CD4-positive, alpha-beta T cell treated with Interleukin-17A for 4 hours (primary cell): ENCODE measurements around the gene KCNJ6.
"Not testable (repeated sequence)": the region's sequence is repeated elsewhere in the genome, so short reads cannot be mapped to it uniquely, and the experiment has no call there.

Source experiments
- DNase-seq: peaks from one replicate; pipeline ENCODE4 v3.0.0-alpha.2; 2020; ENCODE audit warnings: mixed read lengths

Gene KCNJ6

DNA sequence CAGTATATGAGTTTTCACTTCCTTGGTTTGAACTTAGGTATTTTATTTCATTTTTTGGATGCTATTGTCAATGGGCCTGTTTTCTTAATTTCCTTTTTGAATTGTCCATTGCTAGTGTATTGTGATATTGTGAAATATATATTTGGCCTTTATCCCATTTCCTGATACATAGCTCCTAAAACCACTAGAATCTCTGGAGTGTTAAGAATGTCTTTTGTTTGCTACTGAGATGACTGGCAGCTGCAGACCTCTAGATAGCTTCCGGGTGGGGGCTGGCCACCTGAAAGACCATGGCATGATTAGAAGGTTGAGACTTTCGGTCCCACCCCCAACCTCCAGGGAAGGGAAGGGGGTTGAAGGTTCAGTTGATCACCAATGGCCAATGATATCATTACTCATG is 245.4 kb downstream of the KCNJ6 start:
- no peak for DNase-seq

DNA sequence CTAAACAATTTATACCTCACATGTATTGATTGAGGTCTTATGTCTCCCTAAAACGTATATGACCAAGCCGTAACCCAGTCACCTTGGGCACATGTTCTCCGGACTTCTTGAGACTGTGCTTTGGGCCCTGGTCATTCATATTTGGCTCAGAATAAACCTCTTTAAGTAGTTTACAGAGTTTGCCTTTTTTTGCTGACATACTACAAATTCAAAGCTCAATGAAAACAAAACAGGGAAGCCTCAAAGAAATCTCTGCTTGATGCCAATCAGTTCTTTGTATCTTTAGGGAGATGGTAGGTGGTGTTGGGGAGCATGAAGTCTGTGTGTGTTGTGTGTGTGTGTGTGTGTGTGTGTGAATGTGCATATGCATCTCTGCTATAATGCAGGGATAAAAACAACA is 247.0 kb downstream of the KCNJ6 start:
- DNase-seq, result no peak

DNA sequence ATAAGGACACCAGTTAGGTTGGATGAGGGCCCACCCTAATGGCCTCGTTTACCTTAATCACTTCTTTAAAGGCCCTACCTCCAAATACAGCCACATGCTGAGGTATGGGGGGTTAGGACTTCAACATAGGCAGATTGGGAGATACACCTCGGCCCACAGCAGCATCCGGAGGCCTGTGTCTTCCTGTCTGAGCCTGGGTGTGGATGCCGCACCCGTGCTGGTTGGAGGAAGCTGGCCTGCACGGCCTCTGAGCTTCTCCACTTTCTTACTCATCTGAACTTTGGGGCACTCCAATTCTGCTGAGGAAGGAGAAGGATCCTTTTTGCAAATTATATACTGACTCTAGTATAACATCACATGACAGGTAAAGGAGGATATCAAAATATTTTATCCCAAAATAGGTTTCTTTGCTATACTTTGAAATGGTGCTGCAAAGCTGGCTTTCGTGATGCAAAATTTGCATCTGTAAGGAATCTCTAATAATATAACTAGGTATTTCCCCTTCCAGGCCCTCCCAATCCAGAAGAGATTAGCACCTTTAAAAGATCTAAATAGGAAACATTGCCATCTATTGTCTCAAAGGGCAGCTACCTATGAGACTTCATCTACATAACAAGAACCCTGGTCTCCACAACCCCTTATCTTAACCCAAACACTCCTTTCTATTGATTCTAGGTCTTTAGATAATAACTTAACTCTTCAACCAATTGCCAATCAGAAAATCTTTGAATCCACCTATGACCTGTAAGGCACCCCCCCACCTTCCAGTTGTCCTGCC is 247.6 kb downstream of the KCNJ6 start:
- no peak for DNase-seq

DNA sequence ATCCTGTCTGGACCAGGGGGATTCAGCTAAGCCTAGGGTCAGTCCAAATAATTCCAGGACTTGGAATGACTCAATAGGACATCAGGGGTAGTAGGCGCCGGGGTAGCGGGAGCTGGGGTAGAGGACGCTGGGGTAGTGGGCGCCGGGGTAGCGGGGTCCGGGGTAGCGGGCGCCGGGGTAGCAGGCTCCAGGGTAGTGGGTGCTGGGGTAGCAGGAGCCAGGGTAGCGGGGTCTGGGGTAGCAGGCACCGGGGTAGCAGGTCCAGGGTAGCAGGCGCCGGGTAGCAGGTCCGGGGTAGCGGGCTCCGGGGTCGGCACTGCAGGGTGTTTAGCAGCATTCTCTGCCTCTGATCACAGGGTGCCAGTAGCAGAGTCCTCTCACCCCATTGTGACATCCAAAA is 248.9 kb downstream of the KCNJ6 start:
- no peak for DNase-seq

DNA sequence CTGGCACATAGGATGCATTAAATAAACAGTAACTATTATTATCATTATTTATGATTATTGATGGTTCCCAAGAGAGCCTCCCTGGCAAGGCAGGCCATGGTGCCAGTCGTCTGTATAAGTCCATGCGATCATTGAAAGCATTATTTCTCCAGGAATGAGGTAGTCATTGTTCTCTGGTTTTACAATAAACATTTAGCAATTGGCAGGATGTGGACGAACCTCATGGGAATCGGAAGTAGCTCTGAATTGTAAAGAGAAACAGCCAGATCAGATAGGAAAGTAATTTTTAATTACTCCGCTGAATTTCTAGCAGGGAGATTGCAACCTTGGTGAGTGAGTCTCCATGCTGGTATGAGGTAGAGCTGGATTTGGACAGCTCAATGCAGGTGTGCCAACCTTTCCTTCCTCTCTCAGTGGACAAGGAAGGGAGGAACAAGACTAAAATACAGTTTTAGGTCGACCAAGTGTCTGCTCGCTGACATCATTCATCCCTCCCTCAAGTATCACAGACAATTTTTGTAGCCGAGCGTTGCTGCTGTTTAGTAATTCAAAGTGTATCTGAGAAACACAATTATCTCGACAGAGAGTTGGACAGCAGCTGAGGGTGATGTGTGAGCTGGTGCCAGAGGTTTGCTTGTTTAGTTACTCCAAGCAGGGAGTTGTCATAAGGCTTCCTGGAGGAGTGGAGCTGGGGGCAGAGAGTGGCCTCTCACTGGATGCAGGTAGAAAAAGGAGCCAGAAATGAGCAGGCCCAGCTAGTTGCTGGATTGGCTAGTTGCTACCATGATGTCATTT is 250.8 kb downstream of the KCNJ6 start:
- no peak for DNase-seq

DNA sequence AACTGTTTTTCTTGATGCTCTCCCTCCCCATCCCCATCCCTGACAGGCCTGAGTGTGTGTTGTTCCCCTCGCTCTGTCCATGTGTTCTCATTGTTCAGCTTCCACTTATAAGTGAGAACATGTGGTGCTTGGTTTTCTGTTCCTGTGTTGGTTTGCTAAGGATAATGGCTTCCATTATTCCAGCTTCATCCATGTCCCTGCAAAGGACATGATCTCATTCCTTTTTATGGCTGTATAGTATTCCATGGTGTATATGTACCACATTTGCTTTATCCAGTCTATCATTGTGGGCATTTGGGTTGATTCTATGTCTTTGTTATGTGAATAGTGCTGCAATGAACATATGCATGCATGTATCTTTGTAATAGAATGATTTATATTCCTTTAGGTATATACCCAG is 254.0 kb downstream of the KCNJ6 start:
- DNase-seq, result not testable (repeated sequence)

DNA sequence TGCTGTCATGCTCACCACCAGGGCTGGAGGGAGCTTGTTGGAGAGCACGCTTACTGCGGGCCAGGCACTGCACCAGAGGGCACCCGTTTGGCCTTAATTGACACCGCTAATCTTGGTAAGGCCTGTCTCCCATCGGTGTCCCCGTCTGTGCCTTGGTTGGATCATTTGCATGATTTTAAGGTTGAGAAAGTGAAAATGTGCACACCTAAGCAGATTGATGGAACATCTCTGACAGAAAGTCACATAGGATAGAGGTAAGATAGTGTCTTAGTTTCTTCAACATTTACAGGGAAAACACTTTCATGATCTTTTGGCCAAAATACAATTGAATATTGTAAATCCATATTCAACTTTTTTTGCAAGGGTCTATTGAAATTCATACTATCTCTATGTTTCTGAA is 255.5 kb downstream of the KCNJ6 start:
- DNase-seq, result no peak

DNA sequence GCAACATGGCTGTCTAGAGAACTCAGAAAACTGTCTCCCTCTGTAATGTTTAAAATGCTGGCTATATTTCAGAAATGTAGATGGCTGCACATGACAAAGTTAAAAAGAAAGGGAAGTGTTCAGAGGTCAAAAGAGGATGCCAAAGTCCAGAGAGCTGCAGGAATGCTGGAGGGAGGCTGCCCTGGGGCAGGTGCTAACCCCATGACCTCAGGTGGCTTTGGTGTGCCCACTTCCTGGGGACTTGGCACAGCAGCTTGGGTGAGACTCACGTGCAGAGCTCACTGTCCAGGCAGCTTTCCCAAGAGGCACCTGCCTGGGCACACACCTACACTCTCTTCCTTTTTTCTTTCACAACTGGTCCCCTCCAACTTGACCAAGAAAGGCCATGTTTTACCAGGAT is 256.4 kb downstream of the KCNJ6 start:
- no peak for DNase-seq

DNA sequence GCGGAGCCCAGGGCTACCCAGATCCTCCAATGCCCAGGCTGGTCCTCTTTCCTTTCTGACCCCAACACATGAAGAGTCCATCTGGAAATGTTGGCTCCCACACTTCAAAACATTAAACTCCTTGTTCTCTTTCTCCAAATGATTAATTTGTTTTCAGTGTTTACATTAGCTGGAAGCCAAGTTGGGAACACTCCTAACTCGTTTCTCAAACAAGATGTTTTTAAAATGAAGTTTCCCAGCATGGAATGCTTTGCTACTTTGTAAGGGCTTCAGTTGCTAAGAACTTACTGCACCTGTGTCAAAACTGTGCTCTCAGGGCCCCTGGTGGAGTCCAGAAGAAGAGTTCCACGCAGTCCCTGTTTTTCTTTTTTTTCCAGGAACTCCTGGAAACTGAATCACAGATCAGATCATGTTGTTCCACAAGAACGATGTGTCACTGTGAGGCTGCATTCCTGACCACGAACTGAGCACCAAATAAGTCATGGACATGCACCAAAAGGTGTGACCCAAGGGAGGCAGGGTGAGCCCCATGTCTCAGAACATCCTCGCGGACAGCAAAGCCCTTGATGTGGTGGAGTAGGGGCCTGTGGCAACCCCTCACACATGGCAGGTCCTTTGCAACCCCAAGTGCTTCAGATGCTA is 257.3 kb downstream of the KCNJ6 start:
- no peak for DNase-seq

DNA sequence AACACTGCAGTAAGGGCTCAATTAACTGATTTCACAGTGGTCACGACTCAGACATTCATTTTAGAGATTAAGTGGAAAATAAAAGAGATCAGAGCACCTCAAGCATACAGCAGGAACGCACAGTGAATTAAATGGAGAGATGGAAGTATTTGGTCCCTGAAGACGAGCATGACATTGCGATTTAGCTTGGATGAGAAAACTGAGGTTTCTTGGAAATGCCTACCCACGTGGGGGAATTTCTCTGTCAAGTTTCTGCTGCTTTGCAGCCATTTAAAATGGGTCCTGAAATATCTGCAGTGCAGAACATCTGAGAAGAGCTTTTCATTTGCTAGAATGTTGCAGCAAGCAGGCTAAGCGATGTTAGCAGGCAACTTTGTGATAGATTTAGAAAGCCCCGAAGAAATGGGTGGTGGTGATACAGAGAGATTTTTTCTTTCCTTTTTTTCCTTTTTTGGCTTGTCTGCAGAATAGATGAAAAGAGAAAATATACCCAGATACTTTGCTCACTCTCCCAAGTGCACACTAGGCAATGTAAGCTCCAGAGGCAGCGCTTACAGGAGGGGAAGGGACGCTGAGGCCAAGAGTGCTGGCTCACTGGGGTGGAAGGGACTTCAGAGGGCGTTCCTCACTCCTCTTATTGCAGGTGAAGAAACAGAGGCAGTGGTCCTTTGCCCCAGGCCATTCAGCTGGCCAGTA is 258.0 kb downstream of the KCNJ6 start:
- no peak for DNase-seq

DNA sequence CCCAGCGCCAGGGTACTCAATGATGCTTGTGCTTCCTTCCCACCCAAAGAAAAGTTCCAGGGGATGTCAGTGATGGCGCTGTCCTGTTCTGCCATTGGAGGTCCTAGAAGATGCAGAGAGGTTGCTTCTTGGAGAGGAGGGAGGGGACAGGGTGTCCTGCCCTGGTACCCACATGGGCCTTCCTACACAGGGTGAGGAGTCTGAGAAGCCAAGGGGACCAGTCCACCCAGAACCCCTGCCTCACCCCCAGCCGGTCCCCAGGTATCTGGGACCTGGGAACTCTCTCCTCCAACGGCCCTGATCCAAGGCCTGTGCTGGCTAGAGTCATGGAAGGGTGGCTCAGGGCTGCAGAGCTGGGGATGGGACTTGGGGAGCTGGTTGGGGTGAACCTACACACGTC is 259.4 kb downstream of the KCNJ6 start:
- DNase-seq, result no peak

DNA sequence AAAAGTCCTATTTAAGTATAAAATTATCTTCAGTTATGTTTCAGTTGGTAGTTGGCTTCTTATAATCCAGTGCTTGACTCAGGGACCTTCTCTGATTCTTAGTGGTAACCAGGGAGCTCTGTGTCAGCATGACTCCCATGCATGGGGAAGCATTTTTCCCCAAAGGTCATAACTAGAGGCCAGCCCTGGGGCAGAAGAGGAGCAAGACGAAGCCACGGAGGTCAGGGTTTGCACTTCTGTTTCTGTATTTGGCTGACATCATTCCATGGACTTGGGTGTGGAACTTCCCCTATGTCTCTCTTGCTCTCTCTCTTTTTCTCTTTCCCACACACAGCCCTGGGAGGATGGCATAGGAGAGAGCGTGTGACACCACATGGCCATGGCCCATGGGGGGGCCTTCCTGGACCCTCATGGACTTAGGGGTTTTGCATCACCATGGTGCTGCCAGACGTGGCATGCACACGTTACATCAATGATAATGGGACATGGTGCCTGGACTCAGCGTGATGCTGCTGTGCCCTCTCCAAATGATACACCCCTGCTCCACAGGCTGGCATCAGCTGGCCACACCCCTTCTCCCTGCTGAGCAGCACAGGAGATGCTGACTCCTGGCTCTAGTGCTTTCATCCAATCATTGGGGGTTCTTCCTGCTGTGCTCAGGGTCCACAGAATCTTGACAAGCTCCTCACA is 260.5 kb downstream of the KCNJ6 start:
- DNase-seq, result no peak

DNA sequence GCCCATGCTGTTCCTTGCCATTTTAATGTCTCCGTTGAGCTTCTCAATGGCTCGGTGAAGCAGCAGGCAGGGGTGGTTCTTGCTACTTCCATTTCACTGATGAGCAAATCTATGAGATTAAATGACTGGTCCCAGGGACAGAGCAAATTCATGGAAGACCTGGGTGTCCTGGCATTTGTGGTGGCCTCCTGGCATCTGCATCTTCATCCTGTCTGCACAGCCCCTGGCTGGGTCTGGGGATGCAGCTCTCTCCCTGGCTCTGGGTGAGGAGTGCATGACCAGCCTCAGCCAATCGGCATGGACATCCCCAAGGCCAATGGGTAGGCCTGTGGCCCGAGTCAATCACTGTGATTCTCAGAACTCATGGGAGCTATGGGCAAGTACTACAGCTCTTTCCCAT is 261.7 kb downstream of the KCNJ6 start:
- no peak for DNase-seq

DNA sequence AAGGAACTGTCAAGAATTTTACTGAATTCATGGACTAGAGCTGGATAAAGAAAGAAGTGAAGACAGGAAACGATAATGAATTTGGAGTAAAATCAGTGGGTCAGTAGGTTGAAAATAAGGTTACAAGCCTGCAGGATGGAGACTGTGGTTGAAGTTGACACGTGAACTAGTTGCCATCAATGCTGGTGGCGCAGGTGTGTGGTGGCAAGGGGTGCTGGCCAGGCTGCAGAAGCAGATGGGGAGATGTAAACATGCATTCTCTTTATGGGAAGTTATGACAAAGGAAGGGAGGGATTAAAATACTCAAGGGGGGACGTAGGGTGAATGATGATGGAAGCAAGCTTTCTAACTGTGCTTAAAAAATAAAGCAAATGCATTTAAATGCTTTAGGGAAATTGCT is 263.1 kb downstream of the KCNJ6 start:
- no peak for DNase-seq

DNA sequence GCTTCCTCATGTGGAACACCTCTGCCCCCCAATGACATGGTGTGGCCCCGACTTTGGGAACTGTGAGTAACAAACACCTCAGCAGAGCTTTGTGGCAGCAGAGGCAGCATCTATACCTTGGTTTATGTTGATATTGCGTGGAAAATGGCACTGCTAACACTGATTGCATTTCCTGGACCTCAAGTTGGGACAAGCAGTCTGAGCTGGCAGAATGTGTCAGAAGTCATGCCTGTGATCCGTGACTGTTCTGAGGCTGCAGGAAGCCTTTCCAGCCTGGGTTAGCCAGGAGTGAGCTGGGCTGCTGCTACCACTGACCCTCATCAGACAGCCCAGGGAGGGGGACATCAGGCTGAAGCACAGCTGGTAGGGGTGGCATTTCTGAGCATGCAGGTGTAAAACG is 268.5 kb downstream of the KCNJ6 start:
- DNase-seq, result no peak

DNA sequence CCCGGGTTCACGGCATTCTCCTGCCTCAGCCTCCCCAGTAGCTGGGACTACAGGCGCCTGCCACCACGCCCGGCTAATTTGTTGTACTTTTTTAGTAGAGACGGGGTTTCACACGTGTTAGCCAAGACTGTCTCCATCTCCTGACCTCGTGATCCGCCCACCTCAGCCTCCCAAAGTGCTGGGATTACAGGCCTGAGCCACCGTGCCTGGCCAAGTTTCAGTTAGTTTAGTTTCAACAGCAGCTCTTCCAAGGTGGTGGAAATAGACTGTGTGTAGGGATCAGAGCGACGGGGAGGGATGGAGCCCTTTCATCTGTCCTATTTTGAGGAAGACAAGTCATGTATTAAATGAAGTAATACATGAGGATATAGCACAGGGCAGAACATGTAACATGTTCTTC is 269.5 kb downstream of the KCNJ6 start:
- not testable (repeated sequence) for DNase-seq

DNA sequence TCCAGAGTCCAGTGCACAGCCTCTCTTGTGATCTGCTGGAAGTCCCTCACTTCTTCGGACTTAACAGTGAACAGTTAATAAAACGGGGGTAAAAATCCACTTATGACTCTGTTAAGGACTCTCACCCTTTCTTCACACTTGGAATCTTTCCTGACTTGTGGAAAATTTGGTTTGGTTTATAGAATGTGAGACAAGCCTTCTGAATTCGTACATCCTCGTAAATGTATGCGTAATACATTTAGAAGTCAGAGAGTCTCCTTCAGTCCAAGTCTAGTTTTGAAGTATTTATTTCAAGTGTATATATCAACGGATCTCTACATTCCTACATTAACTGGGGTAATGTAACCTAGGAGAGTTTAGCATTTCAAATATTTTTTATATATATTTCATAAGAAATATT is 270.4 kb downstream of the KCNJ6 start:
- DNase-seq, result no peak

DNA sequence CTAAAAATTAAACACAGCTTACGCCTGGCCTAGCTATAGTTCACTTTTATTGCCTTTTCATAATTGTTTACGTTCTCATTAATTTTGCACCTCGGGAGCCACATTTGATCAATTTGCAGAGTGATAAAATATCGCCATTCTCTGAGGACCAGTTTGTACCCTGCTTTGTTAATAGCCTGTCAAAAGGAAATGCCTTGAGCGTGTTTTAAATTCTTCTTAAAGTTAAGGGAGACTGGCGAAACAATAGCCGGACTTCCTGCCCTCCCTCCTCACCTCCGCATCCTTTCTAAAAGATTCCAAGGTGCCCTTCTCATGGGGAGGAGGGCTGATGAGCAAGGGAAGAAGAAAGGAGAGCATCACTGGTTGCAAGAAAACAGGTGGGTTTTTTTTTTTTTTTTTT is 271.6 kb downstream of the KCNJ6 start:
- no peak for DNase-seq

DNA sequence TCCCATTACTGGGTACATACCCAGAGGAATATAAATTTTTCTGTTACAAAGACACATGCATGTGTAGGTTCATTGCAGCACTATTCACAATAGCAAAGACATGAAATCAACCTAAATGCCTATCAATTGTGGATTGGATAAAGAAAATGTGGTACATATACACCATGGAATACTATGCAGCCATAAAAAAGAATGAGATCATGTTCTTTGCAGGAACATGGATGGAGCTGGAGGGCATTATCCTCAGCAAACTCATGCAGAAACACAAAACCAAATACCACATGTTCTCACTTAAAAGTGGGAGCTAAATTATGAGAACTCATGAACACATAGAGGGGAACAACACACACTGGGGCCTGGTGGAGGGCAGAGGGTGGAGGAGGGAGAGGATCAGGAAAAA is 272.4 kb downstream of the KCNJ6 start:
- not testable (repeated sequence) for DNase-seq

DNA sequence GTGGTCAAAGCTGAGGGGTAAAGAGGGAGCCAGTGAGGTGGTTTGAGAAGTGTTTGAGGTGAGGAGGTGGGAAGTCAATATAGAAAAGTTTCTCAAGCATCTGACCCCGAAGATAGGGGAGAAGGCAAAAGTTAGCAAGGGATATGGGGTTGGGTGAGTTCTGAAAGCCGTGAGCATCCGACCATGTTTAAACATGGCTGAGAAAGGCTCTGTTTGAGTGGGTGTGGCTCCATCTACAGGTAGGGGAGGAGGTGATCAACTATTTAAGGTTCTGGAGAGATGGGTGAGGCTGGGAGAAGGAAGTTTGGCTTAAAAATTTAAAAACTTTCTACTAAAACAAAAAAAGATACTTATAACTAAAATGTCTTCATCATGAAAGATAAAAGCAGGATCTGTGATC is 273.8 kb downstream of the KCNJ6 start:
- peak; percentile 48 for DNase-seq

DNA sequence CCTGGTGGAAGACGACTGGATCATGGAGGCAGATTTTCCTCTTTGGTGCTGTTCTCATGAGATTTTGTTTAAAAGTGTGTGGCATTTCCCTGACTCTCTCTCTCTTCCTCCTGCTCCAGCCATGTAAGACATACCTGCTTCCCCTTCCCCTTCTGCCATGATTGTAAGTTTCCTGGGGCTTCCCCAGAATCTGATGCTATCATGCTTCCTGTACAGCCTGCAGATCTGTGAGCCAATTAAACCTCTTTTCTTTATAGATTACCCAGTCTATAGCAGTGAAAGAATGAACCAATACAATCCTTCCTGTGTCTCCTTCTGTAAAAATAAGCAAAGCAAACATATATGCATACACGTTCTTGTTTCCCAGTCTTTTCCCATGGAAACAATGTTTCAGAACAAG is 276.5 kb downstream of the KCNJ6 start:
- no peak for DNase-seq

DNA sequence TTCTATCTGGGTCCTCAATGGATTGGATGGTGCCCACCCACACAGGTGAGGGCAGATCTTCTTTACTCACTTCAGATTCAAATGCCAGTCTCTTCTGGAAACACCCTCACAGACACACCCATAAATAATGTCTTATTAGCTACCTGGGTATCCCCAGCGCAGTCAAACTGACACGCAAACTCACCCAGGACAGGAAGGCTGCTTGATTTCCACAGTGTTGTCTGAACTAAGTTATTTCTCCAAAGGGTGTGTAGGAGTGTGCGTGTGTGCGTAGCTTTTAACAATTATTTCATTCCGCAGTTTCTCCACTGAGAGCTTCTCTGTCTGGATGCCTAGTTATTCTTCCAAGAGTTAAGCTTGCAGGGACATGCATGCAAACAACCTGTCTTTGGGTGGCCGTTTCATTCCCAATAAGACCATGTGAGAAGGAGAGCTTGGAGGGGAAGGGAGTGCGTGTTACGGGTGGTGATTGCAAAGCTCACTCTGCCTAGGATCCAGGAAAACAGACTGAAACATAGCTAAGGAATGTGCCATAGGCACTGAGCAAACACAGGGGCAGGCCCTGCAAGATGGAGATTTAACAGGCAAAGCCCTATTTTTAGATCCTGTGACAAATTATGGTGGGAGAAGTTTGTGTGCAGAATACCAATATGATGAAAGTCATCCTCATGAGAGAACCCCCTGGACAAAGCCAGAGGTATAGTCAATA is 280.0 kb downstream of the KCNJ6 start:
- DNase-seq, result no peak
